Coronary artery (tissue), 2 donors: ENCODE results near the gene ASCL2.
A peak's percentile ranks its signal among the peaks of the same experiment; 100 is the strongest.
"Not testable (repeated sequence)": the region's sequence is repeated elsewhere in the genome, so short reads cannot be mapped to it uniquely, and the experiment has no call there.

Source experiments
- DNase-seq: peaks from one replicate; pipeline ENCODE4 v3.0.0-alpha.2; 2017; ENCODE audit warnings: low spot score
- H3K27ac ChIP-seq, 2 donors: fragments of 200-600 bp; sonication (generic); one replicate each; pipeline ENCODE4 v1.5.1; 2016 to 2019
- H3K4me3 ChIP-seq: fragments of 200-600 bp; sonication (generic); 2 replicates; pipeline ENCODE4 v1.5.1; 2016; ENCODE audit warnings: mild to moderate bottlenecking, moderate library complexity
- TF ChIP-seq, protein P1 (sequence below): fragments of 200-600 bp; sonication (generic); IDR thresholded peaks from one replicate; pipeline ENCODE4 v1.5.1; 2019; ENCODE audit warnings: antibody characterized with exemption

ASCL2 gene

DNA sequence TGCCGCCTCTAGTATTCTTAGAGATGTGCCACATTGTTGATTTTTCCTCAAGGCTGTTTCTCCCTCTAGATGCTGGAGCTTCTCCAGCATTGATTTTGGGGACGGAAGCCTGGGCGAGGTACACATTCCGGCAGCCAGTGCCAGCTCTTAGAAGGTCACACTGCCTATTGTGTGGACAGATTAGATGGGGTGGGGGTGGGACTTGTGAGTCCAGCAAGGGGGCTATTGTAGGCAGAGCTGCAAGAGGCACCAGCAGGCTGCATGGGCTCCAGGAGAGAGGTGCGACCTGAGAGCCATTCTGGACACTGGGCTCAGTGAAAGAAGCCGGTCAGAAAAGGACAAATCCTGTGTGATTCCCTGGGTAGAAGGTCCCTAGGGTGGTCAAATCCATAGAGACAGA lies 19.0 kb upstream of the ASCL2 start:
- DNase-seq: peak; percentile 41
- no peak overlapping the region for H3K4me3 ChIP-seq
- TF ChIP-seq, protein P1, sequence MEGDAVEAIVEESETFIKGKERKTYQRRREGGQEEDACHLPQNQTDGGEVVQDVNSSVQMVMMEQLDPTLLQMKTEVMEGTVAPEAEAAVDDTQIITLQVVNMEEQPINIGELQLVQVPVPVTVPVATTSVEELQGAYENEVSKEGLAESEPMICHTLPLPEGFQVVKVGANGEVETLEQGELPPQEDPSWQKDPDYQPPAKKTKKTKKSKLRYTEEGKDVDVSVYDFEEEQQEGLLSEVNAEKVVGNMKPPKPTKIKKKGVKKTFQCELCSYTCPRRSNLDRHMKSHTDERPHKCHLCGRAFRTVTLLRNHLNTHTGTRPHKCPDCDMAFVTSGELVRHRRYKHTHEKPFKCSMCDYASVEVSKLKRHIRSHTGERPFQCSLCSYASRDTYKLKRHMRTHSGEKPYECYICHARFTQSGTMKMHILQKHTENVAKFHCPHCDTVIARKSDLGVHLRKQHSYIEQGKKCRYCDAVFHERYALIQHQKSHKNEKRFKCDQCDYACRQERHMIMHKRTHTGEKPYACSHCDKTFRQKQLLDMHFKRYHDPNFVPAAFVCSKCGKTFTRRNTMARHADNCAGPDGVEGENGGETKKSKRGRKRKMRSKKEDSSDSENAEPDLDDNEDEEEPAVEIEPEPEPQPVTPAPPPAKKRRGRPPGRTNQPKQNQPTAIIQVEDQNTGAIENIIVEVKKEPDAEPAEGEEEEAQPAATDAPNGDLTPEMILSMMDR: no peak
- no peak overlapping the region for H3K27ac ChIP-seq

DNA sequence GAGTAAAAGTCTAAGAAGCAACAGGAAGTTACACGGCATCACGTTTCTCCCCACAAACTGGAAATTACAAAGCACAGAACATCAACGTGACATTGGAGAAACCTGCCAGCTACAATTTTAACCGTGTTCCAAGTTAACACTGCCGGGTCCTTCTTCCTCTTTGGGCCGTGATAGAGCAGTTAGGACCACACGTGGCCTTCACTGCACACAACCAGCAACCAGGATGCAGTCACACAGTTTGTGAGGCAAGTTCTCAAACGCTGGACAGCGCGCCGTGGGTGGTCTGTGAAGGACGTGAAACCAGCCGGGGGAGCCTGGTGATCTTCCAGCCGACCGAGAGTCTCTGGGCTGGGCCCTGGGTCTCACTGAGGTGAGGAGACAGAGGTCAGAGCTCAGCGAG lies 16.7 kb upstream of the ASCL2 start:
- no peak overlapping the region for H3K4me3 ChIP-seq
- TF ChIP-seq, protein P1: no peak
- DNase-seq: peak; percentile 28
- H3K27ac ChIP-seq: no peak overlapping the region

DNA sequence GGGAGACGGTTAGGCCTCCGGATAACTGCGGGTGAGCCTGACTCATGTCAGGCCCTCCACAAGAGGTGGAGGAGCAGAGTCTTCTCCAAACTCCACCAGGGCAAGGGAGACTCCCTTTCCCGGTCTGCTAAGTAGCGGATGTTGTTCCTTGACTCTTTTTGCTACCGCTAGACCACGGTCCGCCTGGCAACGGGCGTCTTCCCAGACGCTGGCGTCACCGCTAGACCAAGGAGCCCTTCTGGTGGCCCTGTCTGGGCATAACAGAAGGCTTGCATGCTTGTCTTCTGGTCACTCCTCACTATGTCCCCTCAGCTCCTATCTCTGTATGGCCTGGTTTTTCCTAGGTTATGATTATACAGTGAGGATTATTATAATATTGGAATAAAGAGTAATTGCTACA lies 16.0 kb upstream of the ASCL2 start:
- not testable (repeated sequence) for H3K4me3 ChIP-seq, H3K27ac ChIP-seq, DNase-seq

DNA sequence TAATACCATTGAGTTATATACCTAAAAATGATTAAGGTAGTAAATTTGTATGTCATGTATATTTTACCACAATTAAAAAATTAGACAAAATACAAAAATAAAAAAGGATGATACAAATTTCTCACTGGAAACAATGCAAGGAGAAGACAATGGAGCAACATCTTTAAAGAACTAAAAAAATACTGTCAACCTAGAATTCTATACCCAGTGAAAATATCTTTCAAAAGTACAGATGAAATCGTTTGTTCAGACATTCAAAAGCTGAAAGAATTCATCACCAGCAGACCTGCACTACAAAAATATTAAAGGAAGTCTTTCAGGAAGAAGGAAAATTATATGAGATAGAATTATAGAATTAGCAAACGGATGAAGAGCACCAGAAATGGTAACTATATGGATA lies 9.8 kb upstream of the ASCL2 start:
- Histone ChIP-seq H3K27ac (no peak overlapping the region), H3K4me3 (no peak overlapping the region)
- no peak for DNase-seq
- TF ChIP-seq, protein P1: no peak

DNA sequence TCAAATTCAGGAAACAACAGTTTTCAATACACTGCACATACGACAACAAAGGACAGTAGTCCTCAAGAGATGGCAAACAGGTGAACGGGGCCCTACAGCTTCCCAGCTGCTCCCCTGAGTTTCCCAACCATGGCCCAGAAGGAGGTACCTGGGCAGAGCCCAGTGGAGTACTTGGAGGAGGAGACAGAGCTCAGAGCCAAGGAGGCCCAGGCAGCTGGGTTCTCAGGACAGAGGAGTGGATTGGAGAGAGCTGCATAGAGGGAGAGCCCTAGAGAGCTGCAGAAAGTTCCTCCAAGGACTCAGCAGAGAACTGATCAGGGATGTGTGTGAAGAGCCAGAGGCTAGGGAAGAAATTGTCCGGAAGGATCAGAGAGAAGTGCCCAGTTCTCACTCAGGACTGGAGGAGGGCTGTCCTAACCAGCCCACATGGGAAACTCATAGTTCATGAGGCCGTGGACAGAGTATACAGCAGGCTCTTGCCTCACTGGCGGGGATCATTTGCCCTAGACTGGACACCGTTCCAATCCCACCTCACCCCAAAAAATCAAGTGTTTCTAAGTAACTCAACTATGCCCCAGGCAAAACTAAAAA lies 7.6 kb upstream of the ASCL2 start:
- no peak overlapping the region for H3K4me3 ChIP-seq
- TF ChIP-seq, protein P1: no peak
- DNase-seq: peak; percentile 67
- H3K27ac ChIP-seq: no peak overlapping the region

DNA sequence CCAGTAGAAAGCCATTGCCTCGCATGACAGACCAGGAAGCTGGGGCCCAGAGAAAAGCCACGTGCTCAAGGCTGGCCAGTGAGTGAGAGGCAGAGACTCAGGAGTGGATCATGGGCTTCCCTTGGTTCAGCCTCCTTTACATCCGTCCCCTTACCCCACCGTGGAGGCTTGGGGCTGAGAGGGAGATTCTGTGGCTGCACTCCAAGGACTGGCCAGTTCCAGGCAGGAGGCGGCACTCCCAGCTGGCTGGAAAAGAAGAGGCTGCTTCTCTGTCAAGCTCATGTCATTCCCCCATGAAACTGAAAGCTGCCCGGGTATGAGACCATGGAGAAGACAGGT lies 6.6 kb upstream of the ASCL2 start:
- no peak for DNase-seq
- no peak overlapping the region for H3K27ac ChIP-seq
- no peak overlapping the region for H3K4me3 ChIP-seq
- TF ChIP-seq, protein P1: no peak

DNA sequence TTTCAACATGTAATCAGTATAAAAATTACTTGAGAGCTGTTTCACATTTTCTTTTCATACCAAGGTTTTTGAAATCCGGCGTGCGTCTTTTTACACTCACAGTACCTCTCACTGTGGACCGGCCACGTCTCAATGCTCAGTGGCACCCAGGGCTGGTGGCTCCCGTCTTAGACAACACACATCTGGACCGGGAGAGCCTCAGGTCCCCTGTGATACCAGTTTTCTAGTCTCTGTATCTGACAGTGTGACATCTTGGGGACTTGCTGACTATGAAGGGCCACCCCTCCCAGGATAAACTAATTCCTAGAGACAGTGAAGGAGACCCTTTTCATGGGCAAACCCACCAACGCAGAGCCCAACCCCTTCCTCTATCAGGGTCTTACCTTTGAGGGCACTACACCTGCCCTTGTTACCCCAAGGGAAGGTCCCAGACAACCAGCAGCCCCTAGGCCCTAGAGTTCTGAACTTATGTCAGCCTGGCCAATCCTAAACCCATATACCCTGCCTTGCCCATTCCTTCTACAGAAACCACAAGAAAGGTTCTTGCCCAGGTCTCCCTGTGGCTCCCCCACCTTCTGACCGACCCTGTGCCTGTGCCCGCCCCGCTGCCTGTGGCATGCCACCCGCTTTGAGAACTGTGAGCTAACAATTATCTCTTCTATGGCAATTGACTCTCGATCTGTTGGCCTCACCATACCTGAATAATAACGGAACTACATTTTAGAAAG lies 6.1 kb upstream of the ASCL2 start:
- TF ChIP-seq, protein P1: no peak
- peak; percentile 64 for DNase-seq
- H3K27ac ChIP-seq: no peak overlapping the region
- H3K4me3 ChIP-seq: no peak overlapping the region
